ENCODE results near the gene SPDYE17.
"Not testable (repeated sequence)": the region's sequence is repeated elsewhere in the genome, so short reads cannot be mapped to it uniquely, and the experiment has no call there.

DNA sequence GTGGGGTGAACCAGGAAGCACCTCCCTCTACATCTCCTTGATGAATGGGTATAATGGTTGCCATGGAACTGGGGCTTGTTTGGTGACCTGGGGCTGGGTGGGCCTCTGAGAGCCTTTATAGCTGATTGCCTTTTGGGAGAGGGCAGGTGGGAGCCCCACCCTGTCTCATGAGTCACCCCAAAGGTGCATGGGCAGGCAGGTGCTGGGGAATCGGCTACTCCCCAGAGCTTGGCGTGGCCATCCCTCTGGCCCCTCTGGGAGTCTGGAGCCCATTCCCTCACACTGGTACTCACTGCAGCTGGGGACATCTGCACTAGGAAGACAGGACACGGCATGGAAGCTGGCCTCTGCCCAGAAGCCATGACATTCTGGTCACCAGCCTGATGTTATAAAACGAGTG, 30.4 kb upstream of the SPDYE17 start, which contains the start of gene SPDYE18:
- TF ChIP-seq, protein P1, sequence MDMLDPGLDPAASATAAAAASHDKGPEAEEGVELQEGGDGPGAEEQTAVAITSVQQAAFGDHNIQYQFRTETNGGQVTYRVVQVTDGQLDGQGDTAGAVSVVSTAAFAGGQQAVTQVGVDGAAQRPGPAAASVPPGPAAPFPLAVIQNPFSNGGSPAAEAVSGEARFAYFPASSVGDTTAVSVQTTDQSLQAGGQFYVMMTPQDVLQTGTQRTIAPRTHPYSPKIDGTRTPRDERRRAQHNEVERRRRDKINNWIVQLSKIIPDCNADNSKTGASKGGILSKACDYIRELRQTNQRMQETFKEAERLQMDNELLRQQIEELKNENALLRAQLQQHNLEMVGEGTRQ (CRISPR knock-in tag; IDR thresholded peaks at IDR 0.05): not testable (repeated sequence)
- TF ChIP-seq ZNF232 (CRISPR knock-in tag; IDR thresholded peaks at IDR 0.05); ZBTB21 (CRISPR knock-in tag; IDR thresholded peaks at IDR 0.05; ENCODE audit: borderline replicate concordance); NR3C1 (CRISPR knock-in tag; conservative IDR thresholded peaks at IDR 0.05; ENCODE audit: low read depth); FOXP1 (CRISPR knock-in tag; IDR thresholded peaks at IDR 0.05; ENCODE audit: borderline replicate concordance); FOXJ3 (CRISPR knock-in tag; IDR thresholded peaks at IDR 0.05; ENCODE audit: borderline replicate concordance); JUN (CRISPR knock-in tag; IDR thresholded peaks at IDR 0.05); OVOL2 (CRISPR knock-in tag; IDR thresholded peaks at IDR 0.05; ENCODE audit: borderline replicate concordance); TEAD4 (CRISPR knock-in tag; IDR thresholded peaks at IDR 0.05); SP1 (CRISPR knock-in tag; conservative IDR thresholded peaks at IDR 0.05): not testable (repeated sequence)
- TF ChIP-seq, protein P2, sequence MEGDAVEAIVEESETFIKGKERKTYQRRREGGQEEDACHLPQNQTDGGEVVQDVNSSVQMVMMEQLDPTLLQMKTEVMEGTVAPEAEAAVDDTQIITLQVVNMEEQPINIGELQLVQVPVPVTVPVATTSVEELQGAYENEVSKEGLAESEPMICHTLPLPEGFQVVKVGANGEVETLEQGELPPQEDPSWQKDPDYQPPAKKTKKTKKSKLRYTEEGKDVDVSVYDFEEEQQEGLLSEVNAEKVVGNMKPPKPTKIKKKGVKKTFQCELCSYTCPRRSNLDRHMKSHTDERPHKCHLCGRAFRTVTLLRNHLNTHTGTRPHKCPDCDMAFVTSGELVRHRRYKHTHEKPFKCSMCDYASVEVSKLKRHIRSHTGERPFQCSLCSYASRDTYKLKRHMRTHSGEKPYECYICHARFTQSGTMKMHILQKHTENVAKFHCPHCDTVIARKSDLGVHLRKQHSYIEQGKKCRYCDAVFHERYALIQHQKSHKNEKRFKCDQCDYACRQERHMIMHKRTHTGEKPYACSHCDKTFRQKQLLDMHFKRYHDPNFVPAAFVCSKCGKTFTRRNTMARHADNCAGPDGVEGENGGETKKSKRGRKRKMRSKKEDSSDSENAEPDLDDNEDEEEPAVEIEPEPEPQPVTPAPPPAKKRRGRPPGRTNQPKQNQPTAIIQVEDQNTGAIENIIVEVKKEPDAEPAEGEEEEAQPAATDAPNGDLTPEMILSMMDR (IDR thresholded peaks at IDR 0.05): not testable (repeated sequence)
- TF ChIP-seq, protein P3, sequence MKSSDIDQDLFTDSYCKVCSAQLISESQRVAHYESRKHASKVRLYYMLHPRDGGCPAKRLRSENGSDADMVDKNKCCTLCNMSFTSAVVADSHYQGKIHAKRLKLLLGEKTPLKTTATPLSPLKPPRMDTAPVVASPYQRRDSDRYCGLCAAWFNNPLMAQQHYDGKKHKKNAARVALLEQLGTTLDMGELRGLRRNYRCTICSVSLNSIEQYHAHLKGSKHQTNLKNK (CRISPR knock-in tag; IDR thresholded peaks at IDR 0.05): not testable (repeated sequence)
- TF ChIP-seq, protein P4, sequence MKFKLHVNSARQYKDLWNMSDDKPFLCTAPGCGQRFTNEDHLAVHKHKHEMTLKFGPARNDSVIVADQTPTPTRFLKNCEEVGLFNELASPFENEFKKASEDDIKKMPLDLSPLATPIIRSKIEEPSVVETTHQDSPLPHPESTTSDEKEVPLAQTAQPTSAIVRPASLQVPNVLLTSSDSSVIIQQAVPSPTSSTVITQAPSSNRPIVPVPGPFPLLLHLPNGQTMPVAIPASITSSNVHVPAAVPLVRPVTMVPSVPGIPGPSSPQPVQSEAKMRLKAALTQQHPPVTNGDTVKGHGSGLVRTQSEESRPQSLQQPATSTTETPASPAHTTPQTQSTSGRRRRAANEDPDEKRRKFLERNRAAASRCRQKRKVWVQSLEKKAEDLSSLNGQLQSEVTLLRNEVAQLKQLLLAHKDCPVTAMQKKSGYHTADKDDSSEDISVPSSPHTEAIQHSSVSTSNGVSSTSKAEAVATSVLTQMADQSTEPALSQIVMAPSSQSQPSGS (CRISPR knock-in tag; IDR thresholded peaks at IDR 0.05; ENCODE audit: borderline replicate concordance, low read depth): not testable (repeated sequence)
- TF ChIP-seq, protein P5, sequence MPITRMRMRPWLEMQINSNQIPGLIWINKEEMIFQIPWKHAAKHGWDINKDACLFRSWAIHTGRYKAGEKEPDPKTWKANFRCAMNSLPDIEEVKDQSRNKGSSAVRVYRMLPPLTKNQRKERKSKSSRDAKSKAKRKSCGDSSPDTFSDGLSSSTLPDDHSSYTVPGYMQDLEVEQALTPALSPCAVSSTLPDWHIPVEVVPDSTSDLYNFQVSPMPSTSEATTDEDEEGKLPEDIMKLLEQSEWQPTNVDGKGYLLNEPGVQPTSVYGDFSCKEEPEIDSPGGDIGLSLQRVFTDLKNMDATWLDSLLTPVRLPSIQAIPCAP (CRISPR knock-in tag; IDR thresholded peaks at IDR 0.05): not testable (repeated sequence)

All from WTC11 (cell line).